PFSK-1 (cell line): Measurements from ENCODE around the gene TICRR.

Source experiments
- FOXP2 ChIP-seq: optimal IDR thresholded peaks from 2 replicates; pipeline ENCODE3; 2011; ENCODE audit warnings: borderline replicate concordance, control low read depth, inconsistent platforms; ENCODE audit not compliant: insufficient read depth; ENCODE audit errors: extremely low read length, extremely low read depth
- POLR2AphosphoS5 ChIP-seq: IDR thresholded peaks from 2 replicates; pipeline ENCODE4 v1.6.1; 2012; ENCODE audit warnings: low read depth, mild to moderate bottlenecking, control low read depth, low read length, moderate library complexity
- REST ChIP-seq, 2 experiments: IDR thresholded peaks; 2 replicates each; pipeline versions ENCODE4 v1.6.1 to v1.8.0; 2011 to 2012; ENCODE audit warnings: low read depth in 2 of 2, low read length in 2 of 2, control low read depth in 1 of 2, inconsistent platforms in 1 of 2, mild to moderate bottlenecking in 1 of 2, moderate library complexity in 1 of 2; ENCODE audit not compliant: insufficient read depth in 1 of 2
- SIN3A ChIP-seq: IDR thresholded peaks from 2 replicates; pipeline ENCODE4 v1.6.1; 2012; ENCODE audit warnings: mild to moderate bottlenecking, low read length, moderate library complexity, borderline replicate concordance; ENCODE audit not compliant: insufficient read depth
- TAF1 ChIP-seq: IDR thresholded peaks from 2 replicates; pipeline ENCODE4 v1.6.1; 2012; ENCODE audit warnings: low read length, control low read depth, borderline replicate concordance; ENCODE audit not compliant: insufficient read depth

The TICRR gene

GRCh38 chr15:89543389-89543788 lies 31.9 kb upstream of the TICRR start:
- TF ChIP-seq REST (IDR thresholded peaks at IDR 0.05; ENCODE audit: insufficient read depth in 1 of 2, low read depth in 2 of 2, low read length in 2 of 2) (no peak), SIN3A (no peak), POLR2AphosphoS5 (no peak), FOXP2 (no peak), TAF1 (no peak)

DNA sequence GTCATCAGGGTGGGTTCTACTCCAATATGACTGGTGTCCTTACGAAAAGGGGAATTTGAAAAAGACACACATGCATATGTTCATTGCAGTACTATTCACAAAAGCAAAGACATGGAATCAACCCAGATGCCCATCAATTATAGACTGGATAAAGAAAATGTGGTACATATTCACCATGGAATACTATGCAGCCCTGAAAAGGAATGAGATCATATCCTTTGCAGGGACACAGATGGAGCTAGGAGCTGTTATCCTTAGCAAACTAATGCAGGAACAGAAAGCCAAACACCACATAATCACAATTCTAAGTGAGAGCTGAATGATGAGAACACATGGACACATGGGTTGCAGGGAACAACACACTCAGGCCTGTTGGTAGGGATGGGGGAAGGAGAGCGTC lies 24.8 kb upstream of the TICRR start:
- TF ChIP-seq REST (IDR thresholded peaks at IDR 0.05; ENCODE audit: insufficient read depth in 1 of 2, low read depth in 2 of 2, low read length in 2 of 2) (no peak), POLR2AphosphoS5 (no peak), SIN3A (no peak), FOXP2 (no peak), TAF1 (no peak)

DNA sequence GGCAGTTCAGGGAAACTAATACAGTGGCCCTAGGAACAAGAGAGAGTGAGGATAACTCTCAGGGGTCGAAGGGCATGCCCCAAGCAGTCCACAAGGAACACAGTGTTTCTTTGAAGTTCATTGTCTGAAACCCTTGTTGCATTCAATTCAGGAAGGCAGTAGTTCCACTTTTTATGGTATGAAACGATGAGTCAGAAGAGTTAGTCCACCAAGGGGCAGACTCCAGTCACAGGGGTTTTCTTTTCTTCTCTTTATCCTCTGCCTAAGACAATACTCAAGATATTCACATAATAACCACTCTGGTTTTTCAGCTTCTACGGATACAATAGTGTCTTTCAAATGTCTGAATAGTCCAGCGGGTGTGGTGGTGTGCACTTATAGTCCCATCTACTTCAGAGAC lies 23.7 kb upstream of the TICRR start:
- no peak for TF ChIP-seq FOXP2
- no peak for TF ChIP-seq SIN3A
- no peak for TF ChIP-seq REST (IDR thresholded peaks at IDR 0.05; ENCODE audit: insufficient read depth in 1 of 2, low read depth in 2 of 2, low read length in 2 of 2)
- TF ChIP-seq TAF1: no peak

DNA sequence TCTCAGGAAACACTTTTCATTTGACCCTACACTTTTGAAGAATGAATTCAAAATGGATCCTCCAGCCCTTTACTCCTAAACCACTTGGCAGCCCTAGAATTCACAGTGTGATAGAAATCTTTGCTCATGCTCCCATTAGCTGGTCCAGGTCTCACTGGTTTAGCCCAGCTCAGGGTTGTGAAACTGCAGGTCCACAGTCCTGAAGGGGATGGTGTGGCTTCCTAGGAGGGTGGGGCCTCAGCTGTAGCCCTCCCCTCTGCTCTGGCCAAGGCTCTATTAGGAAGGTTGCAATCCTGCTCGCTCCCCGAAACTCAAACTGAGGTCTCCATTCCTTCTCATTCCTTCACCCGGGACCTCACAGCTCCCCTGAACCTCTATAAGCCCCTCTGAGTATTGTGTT lies 21.6 kb upstream of the TICRR start:
- TF ChIP-seq TAF1 (no peak), SIN3A (no peak), POLR2AphosphoS5 (no peak), FOXP2 (no peak), REST (IDR thresholded peaks at IDR 0.05; ENCODE audit: insufficient read depth in 1 of 2, low read depth in 2 of 2, low read length in 2 of 2) (no peak)

DNA sequence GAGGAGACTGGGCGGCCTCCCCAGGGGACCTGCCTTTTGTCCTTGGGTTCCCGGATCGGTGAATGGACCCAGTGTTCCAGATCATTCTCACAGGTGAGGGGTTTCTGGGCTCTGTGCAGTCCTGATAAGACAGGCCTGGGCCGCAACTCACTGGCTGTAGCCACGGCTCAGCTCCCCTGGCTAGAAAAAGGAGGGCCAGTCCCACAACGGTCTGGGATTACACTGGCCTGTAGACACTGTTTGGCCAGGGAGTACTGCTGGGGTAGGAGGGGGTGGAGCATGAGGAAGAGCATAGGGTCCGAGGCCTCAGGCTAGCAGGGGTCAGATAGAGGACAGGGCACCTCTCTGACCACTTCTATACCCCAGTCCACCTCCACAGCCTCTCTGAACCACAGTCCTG lies 21.0 kb upstream of the TICRR start:
- TF ChIP-seq POLR2AphosphoS5 (no peak), TAF1 (no peak), SIN3A (no peak), FOXP2 (no peak), REST (IDR thresholded peaks at IDR 0.05; ENCODE audit: insufficient read depth in 1 of 2, low read depth in 2 of 2, low read length in 2 of 2) (no peak)
